ENCODE measurements around the gene TBL1X. TPM values are rescaled to one million over a fixed set of nuclear protein-coding genes. Genes with fewer than 3 reads are reported as not detected.
"Not testable (repeated sequence)": the region's sequence is repeated elsewhere in the genome, so short reads cannot be mapped to it uniquely, and the experiment has no call there.

TBL1X gene
- total and polyA plus RNA-seq, 2 donors, result 6.8 to 11.5 TPM

DNA sequence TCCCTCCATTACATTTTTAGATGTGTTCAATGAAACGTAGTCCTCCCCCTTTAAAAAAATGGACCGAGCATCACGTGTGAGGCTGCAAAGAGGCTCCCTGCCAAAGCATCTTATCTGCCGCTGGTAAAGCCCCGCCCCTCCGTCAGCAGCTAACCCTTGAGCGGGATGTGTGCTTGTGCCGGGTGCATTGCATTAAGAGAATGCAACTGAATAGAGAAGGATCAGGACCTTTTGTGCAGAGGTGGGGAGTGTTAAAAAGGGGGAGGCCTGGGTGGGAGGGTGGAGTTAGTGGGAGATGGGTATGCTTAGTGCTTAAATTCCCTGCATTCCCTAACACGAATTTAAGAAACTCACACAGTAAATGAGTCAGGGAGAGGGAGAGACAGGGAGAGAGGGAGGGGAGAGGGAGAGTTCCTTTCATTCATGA, 66.0 kb downstream of the TBL1X start:
- Histone ChIP-seq H3K27me3 (ENCODE audit: control insufficient read depth in 2 of 2, insufficient read depth in 1 of 2, low read length in 1 of 2) (no peaks in the 10 kb centered on the region), H3K27ac (ENCODE audit: low read depth in 1 of 2, low read length in 1 of 2) (peak overlapping the region in 1 of 2 donors; percentile 18), H3K4me3 (ENCODE audit: low read length in 2 of 2) (peak overlapping the region in 1 of 2 donors; percentile 17), H3K9me3 (ENCODE audit: control insufficient read depth in 2 of 2, insufficient read depth in 1 of 2, low read length in 1 of 2) (no peaks in the 10 kb centered on the region), H3K4me1 (ENCODE audit: control insufficient read depth in 2 of 2, insufficient read depth in 2 of 2, low read length in 2 of 2) (peaks cover 26 to 59% of the 10 kb centered on the region in 2 donors), H3K36me3 (ENCODE audit: control insufficient read depth in 2 of 2, insufficient read depth in 2 of 2, low read length in 1 of 2) (no peaks in the 10 kb centered on the region)
- DNase-seq (ENCODE audit: low read depth in 6 of 9, low spot score in 9 of 9), result peak in 6 of 9 donors; percentile 21 to 79 (median 56)
- 3% methylated on average over 9 of the region's 9 CpGs for WGBS

DNA sequence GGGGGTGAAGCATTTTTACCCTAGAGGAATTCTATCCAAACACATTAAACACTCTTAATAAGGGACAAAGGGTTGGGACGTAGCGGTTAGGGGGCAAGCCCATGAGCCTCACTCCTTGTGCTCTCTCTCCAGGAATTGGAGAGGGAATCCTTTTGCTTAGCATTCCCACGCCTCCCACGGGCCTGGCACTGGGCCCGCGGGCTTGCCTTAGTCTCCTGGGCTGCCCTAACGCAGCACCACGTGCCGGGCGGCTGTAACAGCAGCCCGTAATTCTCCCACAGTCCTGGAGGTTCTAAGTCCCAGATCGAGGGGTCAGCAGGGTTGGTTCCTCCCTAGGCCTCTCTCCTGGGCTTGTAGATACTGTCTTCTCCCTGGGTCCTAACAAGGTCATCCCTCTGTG, 67.5 kb downstream of the TBL1X start:
- Histone ChIP-seq H3K27me3 (ENCODE audit: control insufficient read depth in 2 of 2, insufficient read depth in 1 of 2, low read length in 1 of 2) (no peaks in the 10 kb centered on the region), H3K9me3 (ENCODE audit: control insufficient read depth in 2 of 2, insufficient read depth in 1 of 2, low read length in 1 of 2) (no peaks in the 10 kb centered on the region), H3K4me3 (ENCODE audit: low read length in 2 of 2) (no peak overlapping the region), H3K27ac (ENCODE audit: low read depth in 1 of 2, low read length in 1 of 2) (peak overlapping the region in 1 of 2 donors; percentile 42), H3K4me1 (ENCODE audit: control insufficient read depth in 2 of 2, insufficient read depth in 2 of 2, low read length in 2 of 2) (peaks cover 23 to 59% of the 10 kb centered on the region in 2 donors), H3K36me3 (ENCODE audit: control insufficient read depth in 2 of 2, insufficient read depth in 2 of 2, low read length in 1 of 2) (peaks cover 0 to 3% of the 10 kb centered on the region in 2 donors)
- no peak for DNase-seq (ENCODE audit: low read depth in 6 of 9, low spot score in 9 of 9)
- 98% methylated on average over 12 of the region's 12 CpGs for WGBS

DNA sequence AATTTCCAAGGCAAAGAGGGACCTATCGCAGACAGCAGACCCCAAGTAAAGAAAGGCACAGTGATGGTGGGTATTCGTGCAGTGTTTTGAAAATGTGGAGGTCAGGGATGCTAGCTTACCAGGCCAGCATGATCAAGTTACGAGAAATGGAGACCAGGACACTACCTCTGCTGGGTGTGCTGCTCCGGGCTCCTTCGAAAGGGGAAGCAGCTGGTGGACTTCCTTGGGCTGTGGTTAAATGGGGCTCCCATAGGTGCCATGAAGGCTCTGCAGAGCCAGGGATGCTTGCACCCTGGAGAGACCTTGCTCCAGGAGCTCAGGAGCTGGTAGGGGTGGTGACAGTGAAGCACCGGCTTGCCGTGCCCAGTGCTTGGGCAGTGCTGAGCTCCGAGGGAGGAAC, 68.8 kb downstream of the TBL1X start:
- no peak overlapping the region for H3K4me3 ChIP-seq (ENCODE audit: low read length in 2 of 2)
- DNase-seq (ENCODE audit: low read depth in 6 of 9, low spot score in 9 of 9), result no peak
- H3K9me3 ChIP-seq (ENCODE audit: control insufficient read depth in 2 of 2, insufficient read depth in 1 of 2, low read length in 1 of 2), result no peaks in the 10 kb centered on the region
- peak overlapping the region in 1 of 2 donors; percentile 65 for H3K27ac ChIP-seq (ENCODE audit: low read depth in 1 of 2, low read length in 1 of 2)
- H3K4me1 ChIP-seq (ENCODE audit: control insufficient read depth in 2 of 2, insufficient read depth in 2 of 2, low read length in 2 of 2), result peaks cover 28 to 67% of the 10 kb centered on the region in 2 donors
- peaks cover 0 to 3% of the 10 kb centered on the region in 2 donors for H3K36me3 ChIP-seq (ENCODE audit: control insufficient read depth in 2 of 2, insufficient read depth in 2 of 2, low read length in 1 of 2)
- H3K27me3 ChIP-seq (ENCODE audit: control insufficient read depth in 2 of 2, insufficient read depth in 1 of 2, low read length in 1 of 2), result no peaks in the 10 kb centered on the region
- 81% methylated on average over 8 of the region's 8 CpGs for WGBS

DNA sequence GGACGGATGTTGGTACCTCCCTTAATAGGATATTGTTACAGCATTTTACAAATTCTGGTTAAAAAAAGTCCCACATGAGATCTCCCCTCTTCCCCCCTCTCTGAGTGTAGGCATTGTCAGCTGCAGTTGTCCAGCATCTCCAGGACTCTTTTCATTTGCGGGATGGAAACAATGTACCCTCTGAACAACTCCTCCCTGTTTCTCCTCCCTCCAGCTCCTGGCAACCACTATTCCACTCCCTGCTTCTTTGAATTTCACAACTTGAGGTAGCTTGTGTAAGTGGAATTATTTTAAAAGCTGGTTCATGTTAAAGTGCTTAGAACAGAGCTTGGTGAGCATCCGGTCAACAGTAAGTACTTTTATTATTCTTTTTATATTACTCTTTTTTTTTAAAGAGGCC, 69.8 kb downstream of the TBL1X start:
- Histone ChIP-seq H3K36me3 (ENCODE audit: control insufficient read depth in 2 of 2, insufficient read depth in 2 of 2, low read length in 1 of 2) (peaks cover 0 to 3% of the 10 kb centered on the region in 2 donors), H3K4me1 (ENCODE audit: control insufficient read depth in 2 of 2, insufficient read depth in 2 of 2, low read length in 2 of 2) (peaks cover 28 to 69% of the 10 kb centered on the region in 2 donors), H3K4me3 (ENCODE audit: low read length in 2 of 2) (no peak overlapping the region), H3K27ac (ENCODE audit: low read depth in 1 of 2, low read length in 1 of 2) (peak overlapping the region in 1 of 2 donors; percentile 50), H3K9me3 (ENCODE audit: control insufficient read depth in 2 of 2, insufficient read depth in 1 of 2, low read length in 1 of 2) (no peaks in the 10 kb centered on the region), H3K27me3 (ENCODE audit: control insufficient read depth in 2 of 2, insufficient read depth in 1 of 2, low read length in 1 of 2) (no peaks in the 10 kb centered on the region)
- 90% methylated on average over 3 of the region's 3 CpGs for WGBS
- DNase-seq (ENCODE audit: low read depth in 6 of 9, low spot score in 9 of 9), result no peak

DNA sequence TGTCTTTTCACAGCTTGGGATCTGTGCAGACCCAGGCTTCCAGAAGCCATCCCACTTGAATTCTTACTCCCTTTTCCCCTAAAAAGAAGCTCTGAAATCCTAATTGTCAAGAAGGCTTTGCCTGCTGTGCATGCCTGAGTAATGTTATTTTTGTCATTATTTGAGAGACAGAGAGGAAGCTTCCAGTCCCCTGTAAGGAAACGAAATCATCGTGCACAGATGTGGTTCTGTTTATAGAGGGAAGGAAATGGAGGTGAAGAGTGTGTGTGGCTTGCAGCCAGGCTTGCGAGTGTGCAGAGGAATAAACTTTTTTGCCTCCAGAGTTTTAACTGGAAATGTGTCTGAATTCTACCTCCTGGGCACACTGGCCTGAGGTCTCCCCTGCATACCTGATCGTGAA, 70.2 kb downstream of the TBL1X start:
- H3K36me3 ChIP-seq (ENCODE audit: control insufficient read depth in 2 of 2, insufficient read depth in 2 of 2, low read length in 1 of 2), result peaks cover 0 to 3% of the 10 kb centered on the region in 2 donors
- H3K4me1 ChIP-seq (ENCODE audit: control insufficient read depth in 2 of 2, insufficient read depth in 2 of 2, low read length in 2 of 2), result peaks cover 32 to 72% of the 10 kb centered on the region in 2 donors
- DNase-seq (ENCODE audit: low read depth in 6 of 9, low spot score in 9 of 9), result peak in 2 of 9 donors; percentile 27 to 63
- H3K27me3 ChIP-seq (ENCODE audit: control insufficient read depth in 2 of 2, insufficient read depth in 1 of 2, low read length in 1 of 2), result no peaks in the 10 kb centered on the region
- 15% methylated on average over 4 of the region's 4 CpGs for WGBS
- H3K4me3 ChIP-seq (ENCODE audit: low read length in 2 of 2), result no peak overlapping the region
- no peaks in the 10 kb centered on the region for H3K9me3 ChIP-seq (ENCODE audit: control insufficient read depth in 2 of 2, insufficient read depth in 1 of 2, low read length in 1 of 2)
- H3K27ac ChIP-seq (ENCODE audit: low read depth in 1 of 2, low read length in 1 of 2), result peak overlapping the region in 1 of 2 donors; percentile 50

DNA sequence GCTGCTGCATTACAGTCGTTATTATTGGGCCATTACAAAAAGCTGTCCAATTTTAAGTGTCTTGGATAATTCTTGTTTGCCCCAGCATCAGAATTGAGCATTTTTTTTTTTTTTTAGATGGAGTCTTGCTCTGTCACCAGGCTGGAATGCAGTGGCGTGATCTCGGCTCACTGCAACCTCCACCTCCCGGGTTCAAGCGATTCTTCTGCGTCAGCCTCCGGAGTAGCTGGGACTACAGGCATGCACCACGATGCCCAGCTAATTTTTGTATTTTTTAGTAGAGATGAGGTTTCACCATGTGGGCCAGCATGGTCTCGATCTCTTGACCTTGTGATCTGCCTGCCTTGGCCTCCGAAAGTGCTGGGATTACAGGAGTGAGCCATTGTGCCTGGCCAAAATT, 71.3 kb downstream of the TBL1X start:
- H3K4me3 ChIP-seq (ENCODE audit: low read length in 2 of 2); DNase-seq (ENCODE audit: low read depth in 6 of 9, low spot score in 9 of 9); H3K27ac ChIP-seq (ENCODE audit: low read depth in 1 of 2, low read length in 1 of 2); H3K36me3 ChIP-seq (ENCODE audit: control insufficient read depth in 2 of 2, insufficient read depth in 2 of 2, low read length in 1 of 2); H3K9me3 ChIP-seq (ENCODE audit: control insufficient read depth in 2 of 2, insufficient read depth in 1 of 2, low read length in 1 of 2); H3K27me3 ChIP-seq (ENCODE audit: control insufficient read depth in 2 of 2, insufficient read depth in 1 of 2, low read length in 1 of 2): not testable (repeated sequence)
- peaks cover 32 to 71% of the 10 kb centered on the region in 2 donors for H3K4me1 ChIP-seq (ENCODE audit: control insufficient read depth in 2 of 2, insufficient read depth in 2 of 2, low read length in 2 of 2)
- WGBS, result 98% methylated on average over 10 of the region's 10 CpGs

DNA sequence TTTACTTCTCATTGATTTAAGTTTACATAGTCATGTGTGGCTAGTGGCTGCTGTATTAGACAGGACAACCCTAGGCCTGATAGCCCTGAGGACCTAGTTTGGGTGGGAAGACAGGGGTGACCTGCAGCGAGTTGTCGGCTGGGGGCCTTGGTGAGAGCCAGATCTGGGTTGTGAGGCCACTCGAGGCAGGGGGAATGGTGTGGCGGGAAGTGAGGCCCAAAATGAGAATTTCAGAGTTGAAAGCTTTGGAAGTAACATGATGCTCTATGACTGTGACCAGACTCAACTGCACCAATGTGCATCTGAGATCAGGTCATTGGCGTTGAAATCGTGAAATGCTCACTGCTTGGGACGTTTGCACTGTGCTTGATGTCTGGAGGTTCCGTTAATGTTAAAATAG, 72.9 kb downstream of the TBL1X start:
- DNase-seq (ENCODE audit: low read depth in 6 of 9, low spot score in 9 of 9), result no peak
- peaks cover 3 to 4% of the 10 kb centered on the region in 2 donors for H3K36me3 ChIP-seq (ENCODE audit: control insufficient read depth in 2 of 2, insufficient read depth in 2 of 2, low read length in 1 of 2)
- no peaks in the 10 kb centered on the region for H3K27me3 ChIP-seq (ENCODE audit: control insufficient read depth in 2 of 2, insufficient read depth in 1 of 2, low read length in 1 of 2)
- no peaks in the 10 kb centered on the region for H3K9me3 ChIP-seq (ENCODE audit: control insufficient read depth in 2 of 2, insufficient read depth in 1 of 2, low read length in 1 of 2)
- no peak overlapping the region for H3K4me3 ChIP-seq (ENCODE audit: low read length in 2 of 2)
- no peak overlapping the region for H3K27ac ChIP-seq (ENCODE audit: low read depth in 1 of 2, low read length in 1 of 2)
- WGBS, result 97% methylated on average over 8 of the region's 8 CpGs
- peaks cover 25 to 66% of the 10 kb centered on the region in 2 donors for H3K4me1 ChIP-seq (ENCODE audit: control insufficient read depth in 2 of 2, insufficient read depth in 2 of 2, low read length in 2 of 2)

DNA sequence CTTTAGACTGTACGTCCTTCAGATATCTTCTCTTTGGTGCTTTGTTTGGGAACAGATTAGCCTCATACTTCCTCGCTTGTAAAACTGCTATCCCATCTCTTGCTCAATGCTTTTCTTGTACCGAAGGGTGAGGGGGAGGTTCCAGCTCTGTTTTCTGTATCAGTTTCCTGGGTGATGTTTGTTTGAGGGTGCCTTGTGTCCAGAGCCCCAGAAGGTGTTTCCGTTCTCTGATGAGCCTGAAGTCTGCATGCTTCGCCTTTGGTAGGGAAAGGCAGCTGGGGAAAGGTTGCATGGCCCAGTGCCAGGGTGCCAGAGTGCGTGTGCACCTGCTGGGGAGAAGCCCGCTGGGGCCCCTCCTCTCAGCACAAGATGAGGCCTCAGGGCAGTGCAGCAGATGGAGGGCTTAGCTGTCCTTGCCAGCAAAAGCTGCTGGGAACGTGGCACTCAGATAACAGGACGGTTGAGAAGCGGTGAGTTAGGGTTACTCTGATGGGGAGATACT, 73.7 kb downstream of the TBL1X start:
- H3K4me1 ChIP-seq (ENCODE audit: control insufficient read depth in 2 of 2, insufficient read depth in 2 of 2, low read length in 2 of 2), result peaks cover 23 to 58% of the 10 kb centered on the region in 2 donors
- H3K4me3 ChIP-seq (ENCODE audit: low read length in 2 of 2), result peak overlapping the region in 1 of 2 donors; percentile 21
- DNase-seq (ENCODE audit: low read depth in 6 of 9, low spot score in 9 of 9), result peak in 5 of 9 donors; percentile 37 to 74 (median 53)
- no peaks in the 10 kb centered on the region for H3K27me3 ChIP-seq (ENCODE audit: control insufficient read depth in 2 of 2, insufficient read depth in 1 of 2, low read length in 1 of 2)
- H3K9me3 ChIP-seq (ENCODE audit: control insufficient read depth in 2 of 2, insufficient read depth in 1 of 2, low read length in 1 of 2), result no peaks in the 10 kb centered on the region
- 20% methylated on average over 10 of the region's 10 CpGs for WGBS
- peaks cover 3 to 4% of the 10 kb centered on the region in 2 donors for H3K36me3 ChIP-seq (ENCODE audit: control insufficient read depth in 2 of 2, insufficient read depth in 2 of 2, low read length in 1 of 2)
- peak overlapping the region; percentile 64 to 90 for H3K27ac ChIP-seq (ENCODE audit: low read depth in 1 of 2, low read length in 1 of 2)

DNA sequence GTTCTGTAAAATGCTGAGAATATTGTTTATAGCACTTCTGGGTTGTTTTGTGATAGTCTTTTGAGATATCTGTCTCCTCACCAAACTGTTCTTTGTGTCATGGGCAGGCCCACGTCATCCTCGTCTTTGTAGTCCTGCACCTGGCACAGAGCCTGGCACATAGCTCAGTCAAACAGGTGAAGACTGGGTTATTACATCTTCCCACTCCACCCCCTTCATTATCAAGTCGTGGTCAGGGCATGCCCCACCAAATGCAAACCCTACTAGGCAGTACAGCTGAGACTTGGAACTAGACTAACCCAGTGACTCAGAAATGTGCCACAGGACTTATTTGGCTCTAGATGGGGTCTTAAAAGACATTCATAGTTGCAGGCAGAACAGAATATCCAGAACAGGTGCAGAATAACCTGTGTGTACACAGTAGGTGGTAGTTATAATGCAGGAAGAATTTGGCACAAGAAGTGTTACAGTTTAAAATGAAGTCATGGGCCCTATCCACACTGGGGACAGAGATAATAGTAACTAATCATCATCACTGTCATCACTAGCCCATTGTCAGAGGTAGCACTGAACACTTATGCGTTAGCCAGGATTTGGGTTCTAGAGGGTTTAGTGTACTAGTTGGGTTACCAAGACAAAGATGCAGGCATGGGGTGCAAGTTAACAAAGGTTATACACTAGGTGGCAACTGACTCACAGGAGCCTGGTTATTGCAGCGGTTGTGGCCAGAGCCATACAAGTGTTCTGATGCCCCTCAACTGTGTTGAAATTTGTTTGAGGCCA, 74.9 kb downstream of the TBL1X start:
- Histone ChIP-seq H3K4me3 (ENCODE audit: low read length in 2 of 2) (peak overlapping the region in 1 of 2 donors; percentile 8), H3K9me3 (ENCODE audit: control insufficient read depth in 2 of 2, insufficient read depth in 1 of 2, low read length in 1 of 2) (no peaks in the 10 kb centered on the region), H3K36me3 (ENCODE audit: control insufficient read depth in 2 of 2, insufficient read depth in 2 of 2, low read length in 1 of 2) (peaks cover 3 to 4% of the 10 kb centered on the region in 2 donors), H3K4me1 (ENCODE audit: control insufficient read depth in 2 of 2, insufficient read depth in 2 of 2, low read length in 2 of 2) (peaks cover 16 to 50% of the 10 kb centered on the region in 2 donors), H3K27ac (ENCODE audit: low read depth in 1 of 2, low read length in 1 of 2) (peak overlapping the region; percentile 64 to 90), H3K27me3 (ENCODE audit: control insufficient read depth in 2 of 2, insufficient read depth in 1 of 2, low read length in 1 of 2) (no peaks in the 10 kb centered on the region)
- peak in 6 of 9 donors; percentile 21 to 73 (median 43) for DNase-seq (ENCODE audit: low read depth in 6 of 9, low spot score in 9 of 9)
- 50% methylated on average over 5 of the region's 5 CpGs for WGBS
